ENCODE data around the gene GNAZ. TPM values are rescaled to one million over a fixed set of nuclear protein-coding genes. Genes with fewer than 3 reads are reported as not detected.

Gene GNAZ
- total and polyA plus RNA-seq, 2 of the 8 experiments (the other 6 are each of a cell fraction or from before 2014, with no cell fraction given), result 6.6 to 9.6 TPM

DNA sequence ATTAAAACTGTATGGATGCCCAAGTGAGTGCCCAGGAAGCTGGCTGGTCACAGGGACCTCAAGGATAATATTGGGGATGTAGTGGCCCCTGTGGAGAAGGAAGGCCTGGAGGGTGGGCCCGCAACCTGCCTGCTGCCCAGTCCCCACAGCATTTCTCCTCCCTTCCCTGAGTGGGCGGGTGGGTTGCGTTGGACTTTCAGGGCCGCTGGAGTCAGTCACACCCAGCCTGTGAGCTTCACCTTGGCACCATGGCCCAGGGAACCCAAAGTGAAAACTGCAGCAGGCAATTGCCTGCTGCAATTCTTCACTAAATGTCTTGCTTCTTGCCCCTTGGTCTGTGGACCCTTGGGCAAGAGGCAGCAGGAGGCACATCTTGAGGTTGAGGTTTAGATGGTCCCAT lies 4.7 kb downstream of the GNAZ start:
- Histone ChIP-seq H3K9ac (replicated peaks in 1 of 4; ENCODE audit: extremely low read depth in 1 of 4, low read depth in 3 of 4, low read length in 3 of 4) (no peak overlapping the region), H3K79me2 (ENCODE audit: control insufficient read depth in 1 of 2, insufficient read depth in 2 of 2, low read length in 2 of 2) (no peaks in the 10 kb centered on the region), H3K27me3 (replicated peaks in 1 of 4; ENCODE audit: control insufficient read depth in 3 of 4, extremely low read depth in 1 of 4, insufficient read depth in 3 of 4, low read length in 3 of 4) (peaks cover 0 to 20% (median 16%) of the 10 kb centered on the region in 4 experiments; a peak in 5 of 7 replicates), H3K56ac (replicated peaks; ENCODE audit: insufficient read length, low read depth, low read length) (no peak overlapping the region), H3K18ac (ENCODE audit: extremely low read depth, low read length) (no peak overlapping the region), H3K36me3 (ENCODE audit: control insufficient read depth in 2 of 4, insufficient read depth in 4 of 4, low read length in 3 of 4) (no peaks in the 10 kb centered on the region), H3K4me2 (ENCODE audit: insufficient read depth in 1 of 2, low read depth in 2 of 2, low read length in 2 of 2) (no peak overlapping the region), H3K79me1 (ENCODE audit: low read depth, low read length) (no peaks in the 10 kb centered on the region; the same call in none of the 2 replicates), H3K9me3 (ENCODE audit: insufficient read depth in 2 of 2, low read depth in 1 of 2, low read length in 1 of 2) (no peaks in the 10 kb centered on the region), H2BK5ac (ENCODE audit: low read depth, low read length) (no peak overlapping the region), H2BK15ac (ENCODE audit: low read length) (no peak overlapping the region), H3K14ac (ENCODE audit: insufficient read length) (no peak overlapping the region), H3K23ac (ENCODE audit: insufficient read length) (no peak overlapping the region), H4K91ac (replicated peaks; ENCODE audit: insufficient read length, low read length) (no peak overlapping the region), H3K23me2 (ENCODE audit: low read depth, low read length) (peaks cover 7% of the 10 kb centered on the region; the same call in 1 of the 2 replicates), H3K4ac (replicated peaks; ENCODE audit: insufficient read length, low read depth, low read length) (no peak overlapping the region), H2AFZ (ENCODE audit: low read length) (no peak overlapping the region), H4K8ac (ENCODE audit: extremely low read depth, insufficient read depth, low read length) (no peak overlapping the region), H4K5ac (ENCODE audit: insufficient read length, low read depth, low read length) (no peak overlapping the region), H4K20me1 (replicated peaks in 1 of 2; ENCODE audit: control insufficient read depth in 1 of 2, insufficient read depth in 2 of 2, low read length in 2 of 2) (peaks cover 9 to 24% of the 10 kb centered on the region in 2 experiments), H2BK120ac (replicated peaks; ENCODE audit: low read depth, low read length) (no peak overlapping the region), H2AK5ac (ENCODE audit: low read depth, low read length) (no peak overlapping the region), H3K4me1 (replicated peaks in 1 of 4; ENCODE audit: control insufficient read depth in 3 of 4, insufficient read depth in 4 of 4, low read length in 3 of 4) (peaks cover 0 to 7% (median 5%) of the 10 kb centered on the region in 4 experiments; a peak in 4 of 7 replicates), H2BK20ac (ENCODE audit: low read length) (no peak overlapping the region), H3K27ac (ENCODE audit: low read depth, low read length) (no peak overlapping the region), H2BK12ac (ENCODE audit: low read depth, low read length) (no peak overlapping the region), H3K4me3 (ENCODE audit: extremely low read depth in 1 of 4, insufficient read depth in 2 of 4, low read depth in 3 of 4, low read length in 4 of 4) (no peak overlapping the region)
- DNase-seq (ENCODE audit: low read depth in 1 of 2, low spot score in 2 of 2) (no peak), FAIRE-seq (no peak)
- TF ChIP-seq, protein P1, sequence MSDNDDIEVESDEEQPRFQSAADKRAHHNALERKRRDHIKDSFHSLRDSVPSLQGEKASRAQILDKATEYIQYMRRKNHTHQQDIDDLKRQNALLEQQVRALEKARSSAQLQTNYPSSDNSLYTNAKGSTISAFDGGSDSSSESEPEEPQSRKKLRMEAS (IDR thresholded peaks at IDR 0.05), result no peak
- TF ChIP-seq POLR2AphosphoS5 (IDR thresholded peaks at IDR 0.05; ENCODE audit: low read depth, low read length) (no peak), SP4 (IDR thresholded peaks at IDR 0.05; ENCODE audit: low read length) (no peak), EGR1 (IDR thresholded peaks at IDR 0.05; ENCODE audit: borderline replicate concordance, low read depth, low read length) (no peak), KDM4A (IDR thresholded peaks at IDR 0.05; ENCODE audit: low read depth, low read length, severe bottlenecking) (no peak), RXRA (IDR thresholded peaks at IDR 0.05; ENCODE audit: insufficient read depth, low read depth, low read length) (no peak), ASH2L (IDR thresholded peaks at IDR 0.05; ENCODE audit: low read length) (no peak), POLR2A (IDR thresholded peaks at IDR 0.05; ENCODE audit: control extremely low read depth in 1 of 2, low read depth in 2 of 2, low read length in 2 of 2) (no peak), CTBP2 (IDR thresholded peaks at IDR 0.05; ENCODE audit: borderline replicate concordance, insufficient read depth, insufficient read length, low read length) (no peak), BACH1 (IDR thresholded peaks at IDR 0.05; ENCODE audit: low read length) (no peak)
- POLR2A ChIA-PET (ENCODE audit: partially characterized antibody), result interaction anchor here (1.0 kb wide), 1 partner anchor 15 kb away, joined by 3 read pairs; no protein-coding TSS in a partner anchor
- 89% methylated on average over 3 of the region's 4 CpGs; no CpG with 5 or more reads in 1 of the 2 experiments for WGBS, 2 experiments (ENCODE audit: extremely low coverage in 1 of 2, insufficient coverage in 1 of 2, insufficient read length in 1 of 2, insufficient replicate concordance in 2 of 2, low coverage in 1 of 2, low lambda C conversion rate in 2 of 2, missing lambda C conversion rate in 1 of 2)
- CTCF ChIA-PET (ENCODE audit: partially characterized antibody), result interaction anchor here (1.3 to 1.6 kb wide), 4 partner anchors 8 to 56 kb away, joined by 3 to 5 read pairs (median 3); no protein-coding TSS in a partner anchor
